Measurements from ENCODE around the gene ZNF205. TPM values are rescaled to one million over a fixed set of nuclear protein-coding genes. Genes with fewer than 3 reads are reported as not detected.

The ZNF205 gene
- polyA plus RNA-seq, 1 experiment: 3.6 TPM

GRCh38 chr16:3133844-3134243 lies 21.5 kb downstream of the ZNF205 start:
- no peak for TF ChIP-seq CTCF (IDR thresholded peaks at IDR 0.05; ENCODE audit: low read depth, low read length)
- peak overlapping the region; percentile 85 for H3K27ac ChIP-seq (ENCODE audit: low read depth, low read length)
- H3K4me3 ChIP-seq (ENCODE audit: low read depth, low read length): peak overlapping the region; percentile 97
- no peaks in the 10 kb centered on the region for H3K27me3 ChIP-seq (ENCODE audit: control insufficient read depth, insufficient read depth, low read length)
- CTCF ChIA-PET: interaction anchor here (0.8 to 1.2 kb wide), 4 partner anchors 16 to 102 kb away, joined by 3 to 4 read pairs (median 3); partner anchors contain the start of gene BICDL2
- H3K9me3 ChIP-seq (ENCODE audit: control insufficient read depth, insufficient read depth, low read length): peaks cover 3% of the 10 kb centered on the region; the same call in 1 of the 2 replicates
- POLR2A ChIA-PET: interaction anchor here (2.3 to 2.4 kb wide), 2 partner anchors 8 to 15 kb away, joined by 12 to 27 read pairs; no protein-coding TSS in a partner anchor
- DNase-seq (ENCODE audit: low read depth, low spot score): no peak

- no peak for TF ChIP-seq CTCF (IDR thresholded peaks at IDR 0.05; ENCODE audit: low read depth, low read length)
- peak within 1 kb of the TSS; percentile 97 for H3K4me3 ChIP-seq (ENCODE audit: low read depth, low read length)
- H3K27me3 ChIP-seq (ENCODE audit: control insufficient read depth, insufficient read depth, low read length): no peaks in the 10 kb centered on the region
- ChIA-PET CTCF (interaction anchor here (0.6 to 1.2 kb wide), 6 partner anchors 11 to 102 kb away, joined by 3 to 4 read pairs (median 3); partner anchors contain the start of gene BICDL2), POLR2A (interaction anchor here (0.5 to 2.4 kb wide), 8 partner anchors 9 to 75 kb away, joined by 3 to 27 read pairs (median 4); no protein-coding TSS in a partner anchor)
- DNase-seq (ENCODE audit: low read depth, low spot score): peak; percentile 93
- peak within 1 kb of the TSS; percentile 85 for H3K27ac ChIP-seq (ENCODE audit: low read depth, low read length)
- H3K9me3 ChIP-seq (ENCODE audit: control insufficient read depth, insufficient read depth, low read length): peaks cover 3% of the 10 kb centered on the region; the same call in 1 of the 2 replicates
Measured at GRCh38 chr16:3134338-3135125, 22.1 kb downstream of the ZNF205 start, which contains the start of gene ZNF213. Gene ZNF213, plus strand, starts transcription at chr16:3135029. Its CDS starts 2,252 bp downstream, at chr16:3137281.

- no peak for DNase-seq (ENCODE audit: low read depth, low spot score)
Measured at GRCh38 chr16:3135126-3135715, 22.8 kb downstream of the ZNF205 start.

GRCh38 chr16:3137267-3137666 lies 24.9 kb downstream of the ZNF205 start:
- Histone ChIP-seq H3K4me3 (ENCODE audit: low read depth, low read length) (no peak overlapping the region), H3K27ac (ENCODE audit: low read depth, low read length) (no peak overlapping the region), H3K27me3 (ENCODE audit: control insufficient read depth, insufficient read depth, low read length) (no peaks in the 10 kb centered on the region), H3K9me3 (ENCODE audit: control insufficient read depth, insufficient read depth, low read length) (peaks cover 3% of the 10 kb centered on the region; the same call in 1 of the 2 replicates)
- POLR2A ChIA-PET: interaction anchor here (0.7 kb wide), 1 partner anchor 159 kb away, joined by 4 read pairs; no protein-coding TSS in a partner anchor
- no peak for TF ChIP-seq CTCF (IDR thresholded peaks at IDR 0.05; ENCODE audit: low read depth, low read length)
- CTCF ChIA-PET: interaction anchor here (1.0 to 1.2 kb wide), 2 partner anchors 11 to 105 kb away, joined by 3 read pairs; no protein-coding TSS in a partner anchor
- no peak for DNase-seq (ENCODE audit: low read depth, low spot score)

More at GRCh38 chr16:3135126-3135715, 22.8 kb downstream of the ZNF205 start:
- Histone ChIP-seq H3K4me3 (ENCODE audit: low read depth, low read length) (peak overlapping the region; percentile 81), H3K27me3 (ENCODE audit: control insufficient read depth, insufficient read depth, low read length) (no peaks in the 10 kb centered on the region), H3K27ac (ENCODE audit: low read depth, low read length) (peak overlapping the region; percentile 39), H3K9me3 (ENCODE audit: control insufficient read depth, insufficient read depth, low read length) (peaks cover 3% of the 10 kb centered on the region; the same call in 1 of the 2 replicates)
- ChIA-PET CTCF (interaction anchor here (0.6 to 1.2 kb wide), 4 partner anchors 11 to 93 kb away, joined by 3 read pairs; no protein-coding TSS in a partner anchor), POLR2A (interaction anchor here (0.6 to 2.4 kb wide), 7 partner anchors 10 to 76 kb away, joined by 3 to 27 read pairs (median 4); no protein-coding TSS in a partner anchor)
- no peak for TF ChIP-seq CTCF (IDR thresholded peaks at IDR 0.05; ENCODE audit: low read depth, low read length)

All from AG04450 (cell line).